Loucy (cell line): ENCODE results near the gene PARP12.

Source experiments
- H2AFZ ChIP-seq: fragments of 200-600 bp; sonication (generic); 2 replicates; pipeline ENCODE4 v1.6.0; 2016; ENCODE audit warnings: antibody characterized with exemption, mild to moderate bottlenecking, low read length, moderate library complexity
- H3F3A ChIP-seq: fragments of 200-600 bp; 2 replicates; pipeline ENCODE4 v1.6.0; 2016; ENCODE audit warnings: antibody characterized with exemption, low read depth, mild to moderate bottlenecking
- H3K27me3 ChIP-seq: fragments of 200-600 bp; sonication (generic); 2 replicates; pipeline ENCODE4 v1.6.1; 2014; ENCODE audit warnings: low read length, mild to moderate bottlenecking; ENCODE audit not compliant: insufficient read depth, poor library complexity, severe bottlenecking
- H3K36me3 ChIP-seq: fragments of 200-600 bp; sonication (generic); 2 replicates; pipeline ENCODE4 v1.6.1; 2016; ENCODE audit warnings: low read length; ENCODE audit not compliant: insufficient read depth
- H3K4me1 ChIP-seq: fragments of 200-600 bp; sonication (generic); 2 replicates; pipeline ENCODE4 v1.5.1; 2014; ENCODE audit warnings: low read length, mild to moderate bottlenecking; ENCODE audit not compliant: insufficient read depth, poor library complexity, severe bottlenecking
- H3K4me2 ChIP-seq: fragments of 200-600 bp; sonication (generic); 2 replicates; pipeline ENCODE4 v1.6.0; 2014; ENCODE audit warnings: antibody characterized with exemption, low read length, low read depth, mild to moderate bottlenecking; ENCODE audit not compliant: poor library complexity, severe bottlenecking
- H3K4me3 ChIP-seq: fragments of 200-600 bp; sonication (generic); 2 replicates; pipeline ENCODE4 v1.5.1; 2014; ENCODE audit warnings: low read length, mild to moderate bottlenecking, mixed read lengths; ENCODE audit not compliant: poor library complexity, severe bottlenecking
- H3K79me2 ChIP-seq: fragments of 200-600 bp; sonication (generic); 2 replicates; pipeline ENCODE4 v1.6.1; 2014; ENCODE audit warnings: low read length; ENCODE audit not compliant: insufficient read depth
- H3K9ac ChIP-seq: fragments of 200-600 bp; sonication (generic); 2 replicates; pipeline ENCODE4 v1.6.0; 2014; ENCODE audit warnings: mild to moderate bottlenecking, low read depth, low read length, moderate library complexity; ENCODE audit not compliant: poor library complexity, severe bottlenecking
- H3K9me2 ChIP-seq: fragments of 200-600 bp; sonication (generic); replicated peaks from 2 replicates; pipeline ENCODE4 v1.6.1; 2016; ENCODE audit warnings: low read depth, low read length, mixed read lengths
- H3K9me3 ChIP-seq: fragments of 200-600 bp; sonication (generic); 2 replicates; pipeline ENCODE4 v1.6.1; 2014; ENCODE audit warnings: mild to moderate bottlenecking, antibody characterized with exemption, low read length, low read depth; ENCODE audit not compliant: insufficient read depth
- H4K20me1 ChIP-seq: fragments of 200-600 bp; sonication (generic); 2 replicates; pipeline ENCODE4 v1.6.0; 2014; ENCODE audit warnings: antibody characterized with exemption, low read length, mild to moderate bottlenecking; ENCODE audit not compliant: insufficient read depth, poor library complexity, severe bottlenecking
- EZH2phosphoT487 ChIP-seq: fragments of 200-600 bp; IDR thresholded peaks from 2 replicates; pipeline ENCODE4 v1.6.1; 2018; ENCODE audit warnings: antibody characterized with exemption, mild to moderate bottlenecking, moderate library complexity, borderline replicate concordance
- TF ChIP-seq, protein P1 (sequence below): fragments of 200-600 bp; sonication (generic); conservative IDR thresholded peaks from 2 replicates; pipeline ENCODE4 v1.5.1; 2014; ENCODE audit warnings: mild to moderate bottlenecking, antibody characterized with exemption, low read length

Gene PARP12

DNA sequence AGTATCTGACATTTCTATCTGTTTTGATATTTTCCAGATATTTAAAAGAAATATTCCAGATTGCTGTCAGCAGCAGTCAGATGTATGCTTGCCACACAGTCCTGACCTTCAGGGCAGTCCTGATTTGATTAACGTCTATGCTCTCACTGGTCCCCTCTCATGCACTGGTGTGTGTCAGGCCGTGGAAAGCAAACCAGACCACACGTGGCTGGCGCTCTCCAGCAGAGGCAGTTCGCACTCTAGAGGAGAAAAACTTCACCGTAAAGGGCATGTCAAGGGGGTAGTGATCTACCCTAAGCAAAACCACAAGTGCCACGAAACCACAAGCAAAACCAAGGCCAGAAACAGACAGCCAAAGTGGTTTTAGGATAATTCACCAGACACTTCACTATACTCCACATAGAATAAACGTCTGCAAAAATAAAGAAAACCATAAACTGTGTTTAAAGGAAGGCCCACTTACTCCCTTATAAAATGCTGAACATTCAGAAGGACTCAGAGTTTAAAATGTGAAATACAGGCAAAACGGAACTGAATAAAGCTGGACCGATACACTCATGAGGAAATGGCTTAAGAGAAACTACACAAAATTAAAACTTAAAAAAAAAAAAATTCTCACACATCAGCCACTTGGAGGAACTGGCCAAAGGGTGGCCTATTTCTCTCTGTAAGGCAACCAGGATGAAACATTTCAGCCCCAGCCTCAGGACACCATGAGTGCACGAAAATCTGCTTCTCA, 26.4 kb downstream of the PARP12 start:
- Histone ChIP-seq H3K9me2 (no peaks in the 10 kb centered on the region), H3K4me2 (no peak overlapping the region), H3K9me3 (no peaks in the 10 kb centered on the region), H3K36me3 (peaks cover 48% of the 10 kb centered on the region), H3K4me3 (no peak overlapping the region), H4K20me1 (no peaks in the 10 kb centered on the region), H3K27me3 (no peaks in the 10 kb centered on the region), H3K79me2 (no peaks in the 10 kb centered on the region), H2AFZ (no peak overlapping the region), H3K4me1 (peaks cover 6% of the 10 kb centered on the region), H3K9ac (no peak overlapping the region), H3F3A (no peaks in the 10 kb centered on the region)
- TF ChIP-seq, protein P1, sequence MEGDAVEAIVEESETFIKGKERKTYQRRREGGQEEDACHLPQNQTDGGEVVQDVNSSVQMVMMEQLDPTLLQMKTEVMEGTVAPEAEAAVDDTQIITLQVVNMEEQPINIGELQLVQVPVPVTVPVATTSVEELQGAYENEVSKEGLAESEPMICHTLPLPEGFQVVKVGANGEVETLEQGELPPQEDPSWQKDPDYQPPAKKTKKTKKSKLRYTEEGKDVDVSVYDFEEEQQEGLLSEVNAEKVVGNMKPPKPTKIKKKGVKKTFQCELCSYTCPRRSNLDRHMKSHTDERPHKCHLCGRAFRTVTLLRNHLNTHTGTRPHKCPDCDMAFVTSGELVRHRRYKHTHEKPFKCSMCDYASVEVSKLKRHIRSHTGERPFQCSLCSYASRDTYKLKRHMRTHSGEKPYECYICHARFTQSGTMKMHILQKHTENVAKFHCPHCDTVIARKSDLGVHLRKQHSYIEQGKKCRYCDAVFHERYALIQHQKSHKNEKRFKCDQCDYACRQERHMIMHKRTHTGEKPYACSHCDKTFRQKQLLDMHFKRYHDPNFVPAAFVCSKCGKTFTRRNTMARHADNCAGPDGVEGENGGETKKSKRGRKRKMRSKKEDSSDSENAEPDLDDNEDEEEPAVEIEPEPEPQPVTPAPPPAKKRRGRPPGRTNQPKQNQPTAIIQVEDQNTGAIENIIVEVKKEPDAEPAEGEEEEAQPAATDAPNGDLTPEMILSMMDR, result no peak

DNA sequence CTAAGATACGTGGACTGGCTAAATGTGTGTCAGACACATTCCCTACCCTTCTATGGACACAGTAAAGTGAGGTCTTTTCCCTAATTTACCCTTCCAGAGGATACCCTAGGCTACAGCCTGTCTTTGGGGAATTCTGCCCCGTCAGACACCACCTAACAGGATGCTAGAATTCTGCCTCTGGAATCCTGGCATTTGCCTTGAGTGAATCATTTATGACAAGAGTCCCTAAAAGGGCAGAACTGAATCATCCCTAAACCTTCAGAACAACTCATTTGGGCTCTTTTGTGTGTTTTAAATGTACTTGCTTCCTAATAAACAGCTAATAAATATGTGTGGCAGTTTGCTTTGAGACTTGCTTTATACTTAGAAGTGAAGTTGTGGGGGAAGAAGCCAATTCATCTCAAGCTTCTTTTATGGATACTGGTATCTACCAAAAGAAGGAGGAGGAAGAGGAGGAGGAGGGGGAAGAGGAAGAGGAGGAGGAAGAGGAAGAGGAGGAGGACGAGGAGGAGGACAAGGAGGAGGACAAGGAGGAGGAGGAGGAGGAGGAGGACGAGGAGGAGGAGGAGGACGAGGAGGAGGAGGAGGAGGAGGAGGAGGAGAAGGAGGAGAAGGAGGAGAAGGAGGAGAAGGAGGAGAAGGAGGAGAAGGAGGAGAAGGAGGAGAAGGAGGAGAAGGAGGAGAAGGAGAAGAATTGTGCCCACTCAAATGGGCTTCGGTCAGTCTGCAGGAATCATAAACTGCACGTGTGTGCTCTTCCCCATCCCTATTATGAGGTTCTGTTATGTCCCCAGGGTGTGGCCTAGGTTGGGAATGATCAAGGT, 27.1 kb downstream of the PARP12 start:
- Histone ChIP-seq H2AFZ (no peak overlapping the region), H3K4me3 (no peak overlapping the region)

DNA sequence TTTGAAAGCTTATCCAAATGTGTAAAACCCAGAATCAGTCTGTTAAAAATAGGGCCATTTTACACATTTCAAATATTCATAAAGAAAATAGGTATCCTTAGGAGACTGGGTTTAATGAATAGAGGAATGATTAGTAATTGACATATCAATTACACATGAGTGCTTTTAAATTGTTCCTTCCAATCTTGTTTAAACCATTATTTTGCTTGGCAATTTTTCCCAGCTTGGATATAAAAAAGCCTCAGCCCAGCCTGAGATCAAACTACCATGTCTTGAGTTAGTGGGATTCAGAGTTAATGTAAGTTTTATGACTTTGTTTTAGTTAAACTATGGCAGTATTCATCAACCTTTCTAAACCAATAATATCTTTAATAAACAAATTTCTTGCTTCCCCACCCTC, 28.3 kb downstream of the PARP12 start:
- Histone ChIP-seq H3K9ac (no peak overlapping the region), H3K27me3 (no peaks in the 10 kb centered on the region), H3K36me3 (peaks cover 38% of the 10 kb centered on the region; the same call in 1 of the 2 replicates)

More for the DNA sequence above, 27.1 kb downstream of the PARP12 start:
- Histone ChIP-seq H4K20me1 (no peaks in the 10 kb centered on the region), H3K4me1 (peaks cover 6% of the 10 kb centered on the region), H3K79me2 (no peaks in the 10 kb centered on the region), H3K4me2 (no peak overlapping the region), H3F3A (no peaks in the 10 kb centered on the region), H3K27me3 (no peaks in the 10 kb centered on the region), H3K9me3 (no peaks in the 10 kb centered on the region), H3K36me3 (peaks cover 49% of the 10 kb centered on the region), H3K9ac (no peak overlapping the region), H3K9me2 (no peaks in the 10 kb centered on the region)
- TF ChIP-seq EZH2phosphoT487, result no peak
- TF ChIP-seq, protein P1, result no peak

More for the DNA sequence above, 28.3 kb downstream of the PARP12 start:
- Histone ChIP-seq H3F3A (no peaks in the 10 kb centered on the region), H4K20me1 (no peaks in the 10 kb centered on the region), H3K9me2 (no peaks in the 10 kb centered on the region), H3K4me1 (peaks cover 10% of the 10 kb centered on the region), H3K9me3 (no peaks in the 10 kb centered on the region), H3K4me3 (no peak overlapping the region), H2AFZ (no peak overlapping the region), H3K4me2 (no peak overlapping the region), H3K79me2 (no peaks in the 10 kb centered on the region)
- TF ChIP-seq, protein P1, result no peak
- no peak for TF ChIP-seq EZH2phosphoT487
